Thyroid gland (tissue), 4 donors: ENCODE data around the gene RELL1.

ENCODE experiments used
- POLR2A ChIP-seq, 2 donors: fragments of 450-650 bp; IDR thresholded peaks; one replicate each; pipeline ENCODE4 v1.6.1; 2017; ENCODE audit warnings: antibody characterized with exemption in 2 of 2, mild to moderate bottlenecking in 2 of 2, moderate library complexity in 1 of 2
- TF ChIP-seq, protein P1 (sequence below), 6 experiments: fragments of 200-600 bp in 3 of 6; fragments of 450-650 bp in 3 of 6; sonication (generic) in 3 of 6; IDR thresholded peaks; one replicate each; pipeline ENCODE4 v1.5.1; 2016 to 2019; ENCODE audit warnings: antibody characterized with exemption in 6 of 6, mild to moderate bottlenecking in 2 of 6, inconsistent platforms in 1 of 6, moderate library complexity in 1 of 6

DNA sequence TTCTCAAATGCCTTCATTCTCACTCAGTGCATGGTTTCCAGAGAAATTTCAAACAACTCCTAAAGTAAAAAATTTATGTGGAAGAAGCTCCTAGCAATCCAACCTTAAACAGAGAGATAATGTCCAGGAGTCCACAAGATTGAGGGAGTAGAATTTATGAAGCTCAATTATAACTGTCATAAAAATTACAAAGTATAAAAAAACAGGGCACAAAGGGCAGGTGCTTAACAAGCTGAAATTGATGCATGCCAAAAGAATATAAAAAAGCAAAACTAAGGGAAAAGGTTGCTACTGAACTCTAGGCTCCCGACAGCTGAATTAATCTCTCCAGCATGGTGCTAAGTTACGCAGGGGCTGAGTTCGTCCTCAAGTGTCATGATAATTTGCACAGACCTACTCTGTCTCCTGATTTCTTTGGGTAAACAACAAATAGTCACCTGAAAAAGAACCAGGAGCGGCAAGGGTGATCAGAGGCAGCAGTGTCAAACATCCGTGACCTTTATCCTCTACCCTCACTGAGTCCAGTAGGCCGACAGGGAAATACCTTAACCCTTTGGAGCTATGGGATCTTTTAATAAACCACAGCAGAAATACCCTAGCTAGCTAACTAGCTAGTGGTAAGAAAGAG is 47.2 kb upstream of the RELL1 start:
- TF ChIP-seq, protein P1, sequence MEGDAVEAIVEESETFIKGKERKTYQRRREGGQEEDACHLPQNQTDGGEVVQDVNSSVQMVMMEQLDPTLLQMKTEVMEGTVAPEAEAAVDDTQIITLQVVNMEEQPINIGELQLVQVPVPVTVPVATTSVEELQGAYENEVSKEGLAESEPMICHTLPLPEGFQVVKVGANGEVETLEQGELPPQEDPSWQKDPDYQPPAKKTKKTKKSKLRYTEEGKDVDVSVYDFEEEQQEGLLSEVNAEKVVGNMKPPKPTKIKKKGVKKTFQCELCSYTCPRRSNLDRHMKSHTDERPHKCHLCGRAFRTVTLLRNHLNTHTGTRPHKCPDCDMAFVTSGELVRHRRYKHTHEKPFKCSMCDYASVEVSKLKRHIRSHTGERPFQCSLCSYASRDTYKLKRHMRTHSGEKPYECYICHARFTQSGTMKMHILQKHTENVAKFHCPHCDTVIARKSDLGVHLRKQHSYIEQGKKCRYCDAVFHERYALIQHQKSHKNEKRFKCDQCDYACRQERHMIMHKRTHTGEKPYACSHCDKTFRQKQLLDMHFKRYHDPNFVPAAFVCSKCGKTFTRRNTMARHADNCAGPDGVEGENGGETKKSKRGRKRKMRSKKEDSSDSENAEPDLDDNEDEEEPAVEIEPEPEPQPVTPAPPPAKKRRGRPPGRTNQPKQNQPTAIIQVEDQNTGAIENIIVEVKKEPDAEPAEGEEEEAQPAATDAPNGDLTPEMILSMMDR (IDR thresholded peaks at IDR 0.05): no peak
- TF ChIP-seq POLR2A (IDR thresholded peaks at IDR 0.05): no peak
